22Rv1 (cell line): ENCODE data around the gene TANGO2.

Experiments
- ZFX ChIP-seq: fragments of 450-650 bp; IDR thresholded peaks from 2 replicates; pipeline ENCODE4 v1.6.1; 2017; ENCODE audit warnings: antibody characterized with exemption, borderline replicate concordance
- TF ChIP-seq, protein P1 (sequence below): fragments of 450-650 bp; IDR thresholded peaks from 2 replicates; pipeline ENCODE4 v1.5.1; 2017; ENCODE audit warnings: mild to moderate bottlenecking

- TF ChIP-seq, protein P1, sequence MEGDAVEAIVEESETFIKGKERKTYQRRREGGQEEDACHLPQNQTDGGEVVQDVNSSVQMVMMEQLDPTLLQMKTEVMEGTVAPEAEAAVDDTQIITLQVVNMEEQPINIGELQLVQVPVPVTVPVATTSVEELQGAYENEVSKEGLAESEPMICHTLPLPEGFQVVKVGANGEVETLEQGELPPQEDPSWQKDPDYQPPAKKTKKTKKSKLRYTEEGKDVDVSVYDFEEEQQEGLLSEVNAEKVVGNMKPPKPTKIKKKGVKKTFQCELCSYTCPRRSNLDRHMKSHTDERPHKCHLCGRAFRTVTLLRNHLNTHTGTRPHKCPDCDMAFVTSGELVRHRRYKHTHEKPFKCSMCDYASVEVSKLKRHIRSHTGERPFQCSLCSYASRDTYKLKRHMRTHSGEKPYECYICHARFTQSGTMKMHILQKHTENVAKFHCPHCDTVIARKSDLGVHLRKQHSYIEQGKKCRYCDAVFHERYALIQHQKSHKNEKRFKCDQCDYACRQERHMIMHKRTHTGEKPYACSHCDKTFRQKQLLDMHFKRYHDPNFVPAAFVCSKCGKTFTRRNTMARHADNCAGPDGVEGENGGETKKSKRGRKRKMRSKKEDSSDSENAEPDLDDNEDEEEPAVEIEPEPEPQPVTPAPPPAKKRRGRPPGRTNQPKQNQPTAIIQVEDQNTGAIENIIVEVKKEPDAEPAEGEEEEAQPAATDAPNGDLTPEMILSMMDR = no peak
- TF ChIP-seq ZFX = no peak
Observed at GRCh38 chr22:20015971-20016733, 4.8 kb upstream of the TANGO2 start.
